HG03442 (cell line): ENCODE data around the gene RIBC2.
"Not testable (repeated sequence)": the region's sequence is repeated elsewhere in the genome, so short reads cannot be mapped to it uniquely, and the experiment has no call there.

Experiments
- ATAC-seq: cut with Tn5 transposase; IDR thresholded peaks from one replicate; pipeline ENCODE4 v1.9.1; 2021; ENCODE audit warnings: mild to moderate bottlenecking, moderate library complexity; ENCODE audit not compliant: unreplicated experiment

The RIBC2 gene

GRCh38 chr22:45447596-45447995 is 34.1 kb downstream of the RIBC2 start:
- not testable (repeated sequence) for ATAC-seq

- ATAC-seq = no peak
Observed at GRCh38 chr22:45448431-45448830, 34.9 kb downstream of the RIBC2 start.

GRCh38 chr22:45449442-45449841 is 35.9 kb downstream of the RIBC2 start:
- not testable (repeated sequence) for ATAC-seq

DNA sequence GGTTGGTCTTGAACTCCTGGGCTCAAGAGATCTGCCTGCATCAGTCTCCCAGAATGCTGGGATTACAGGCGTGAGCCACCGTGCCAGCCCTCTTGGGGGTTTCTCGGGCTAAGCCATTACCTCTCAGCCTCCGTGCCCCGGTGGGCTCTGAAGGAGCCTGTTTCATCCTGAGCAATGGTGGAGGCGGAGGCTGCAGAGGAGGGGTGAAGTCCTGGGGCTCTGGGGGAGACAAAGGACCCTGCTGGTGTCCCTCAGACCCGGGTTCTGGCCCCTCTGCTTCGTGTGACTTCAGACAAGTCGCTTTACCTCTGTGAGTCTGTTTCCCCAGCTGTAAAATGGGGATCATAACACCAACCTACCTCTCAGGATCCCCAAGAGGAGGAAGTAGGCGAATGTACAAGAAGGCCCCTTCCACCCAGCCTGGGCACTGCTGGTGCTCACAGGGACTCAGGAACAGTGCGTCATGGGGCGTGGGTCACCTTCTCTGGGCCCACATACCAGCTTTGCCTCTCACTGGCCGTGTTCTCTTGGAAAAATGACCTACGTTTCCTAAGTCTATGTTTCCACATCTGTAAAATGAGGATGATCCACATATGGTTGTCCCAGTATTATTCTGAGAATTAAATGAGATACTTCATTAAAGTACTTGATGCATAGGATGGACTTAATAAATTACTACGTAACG is 36.8 kb downstream of the RIBC2 start:
- no peak for ATAC-seq

DNA sequence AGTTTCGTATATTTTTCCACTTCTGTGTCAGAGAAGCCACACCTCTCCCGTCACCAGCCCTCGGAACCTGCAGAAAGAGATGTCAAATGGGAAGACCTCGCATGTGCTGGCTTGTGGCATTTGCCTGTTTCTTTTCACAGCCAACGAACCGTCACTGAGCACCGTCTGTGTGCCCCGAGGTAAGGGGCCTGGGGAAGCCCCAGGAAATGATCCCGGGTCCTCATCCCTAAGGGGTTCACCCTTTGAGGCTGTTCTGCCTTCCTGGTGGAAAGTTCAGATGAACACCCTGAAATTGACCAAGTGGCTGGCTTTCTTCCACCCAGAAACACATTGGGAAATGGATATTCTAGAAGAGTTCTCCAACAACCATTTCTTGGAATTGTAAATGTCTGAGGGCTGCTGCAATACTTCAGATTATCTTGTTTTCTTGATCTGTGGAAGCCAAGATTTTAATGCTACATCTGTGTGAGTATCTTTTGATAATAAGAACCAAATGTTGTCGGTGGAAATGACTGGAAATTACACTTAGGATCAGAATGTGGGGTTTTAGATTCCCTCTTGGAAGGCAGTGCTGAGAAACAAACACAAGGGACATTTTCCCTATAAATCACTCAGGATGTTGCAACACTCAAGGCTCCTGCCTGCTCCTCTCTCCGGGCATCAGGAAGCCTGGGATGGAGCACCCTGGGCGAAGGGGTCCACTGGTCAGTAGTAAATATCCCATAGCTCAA is 37.6 kb downstream of the RIBC2 start:
- no peak for ATAC-seq

- no peak for ATAC-seq
Observed at GRCh38 chr22:45451972-45452371, 38.5 kb downstream of the RIBC2 start.

- no peak for ATAC-seq
Observed at GRCh38 chr22:45452565-45453379, 39.3 kb downstream of the RIBC2 start.

DNA sequence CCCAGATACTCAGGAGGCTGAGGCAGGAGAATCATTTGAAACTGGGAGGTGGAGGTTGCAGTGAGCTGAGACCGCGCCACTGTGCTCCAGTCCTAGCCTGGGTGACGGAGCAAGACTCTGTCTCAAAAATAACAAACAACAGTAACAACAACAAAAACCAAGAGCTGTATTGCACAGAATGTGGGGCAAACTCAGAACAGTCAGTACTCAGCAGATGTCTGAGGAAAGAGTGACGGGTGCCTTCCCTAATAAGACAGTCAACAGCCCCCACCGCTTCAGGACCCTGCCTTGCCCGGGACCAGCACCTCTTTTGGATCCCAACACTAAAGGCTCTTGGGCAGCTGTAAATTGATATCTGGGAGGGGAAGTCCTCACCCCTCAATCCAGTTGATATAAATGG is 40.3 kb downstream of the RIBC2 start:
- no peak for ATAC-seq

GRCh38 chr22:45454275-45454674 is 40.8 kb downstream of the RIBC2 start:
- no peak for ATAC-seq

DNA sequence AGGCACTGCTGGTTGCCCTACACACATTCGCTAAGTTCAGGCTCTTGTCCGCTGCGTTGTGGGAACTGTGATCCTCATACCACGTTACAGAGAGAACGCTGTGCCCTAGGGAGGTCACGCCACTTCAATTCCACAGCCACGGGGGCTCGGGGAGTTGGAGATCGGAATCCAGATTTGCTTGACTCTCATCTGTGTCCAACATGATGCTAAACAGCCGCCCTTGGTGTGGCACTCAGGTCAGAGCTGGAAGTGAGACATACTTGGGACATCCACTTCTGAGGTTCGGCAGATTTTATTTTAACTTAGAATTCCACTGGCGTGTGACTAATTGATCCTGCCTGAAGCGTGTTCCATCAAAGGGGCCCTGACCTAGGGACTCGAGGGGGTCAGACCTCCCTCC is 41.7 kb downstream of the RIBC2 start:
- no peak for ATAC-seq

GRCh38 chr22:45455621-45456020 is 42.1 kb downstream of the RIBC2 start:
- ATAC-seq = no peak

- no peak for ATAC-seq
Observed at GRCh38 chr22:45456811-45457210, 43.3 kb downstream of the RIBC2 start.

DNA sequence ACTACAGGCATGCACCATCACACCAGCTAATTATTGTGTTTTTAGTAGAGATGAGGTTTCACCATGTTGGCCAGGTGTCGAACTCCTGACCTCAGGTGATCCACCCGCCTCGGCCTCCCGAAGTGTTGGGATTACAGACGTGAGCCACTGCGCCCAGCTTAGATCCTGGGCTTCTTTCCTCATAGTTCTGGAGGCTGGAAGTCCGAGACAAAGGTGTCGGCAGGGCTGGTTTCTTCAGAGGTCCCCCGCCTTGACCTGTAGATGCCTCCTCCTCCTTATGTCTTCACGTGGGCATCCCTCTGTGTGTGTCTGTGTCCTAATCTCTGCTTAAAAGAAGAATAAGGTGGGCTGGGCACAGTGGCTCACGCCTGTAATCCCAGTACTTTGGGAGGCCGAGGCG is 45.0 kb downstream of the RIBC2 start:
- no peak for ATAC-seq

GRCh38 chr22:45459235-45459634 is 45.7 kb downstream of the RIBC2 start:
- no peak for ATAC-seq

DNA sequence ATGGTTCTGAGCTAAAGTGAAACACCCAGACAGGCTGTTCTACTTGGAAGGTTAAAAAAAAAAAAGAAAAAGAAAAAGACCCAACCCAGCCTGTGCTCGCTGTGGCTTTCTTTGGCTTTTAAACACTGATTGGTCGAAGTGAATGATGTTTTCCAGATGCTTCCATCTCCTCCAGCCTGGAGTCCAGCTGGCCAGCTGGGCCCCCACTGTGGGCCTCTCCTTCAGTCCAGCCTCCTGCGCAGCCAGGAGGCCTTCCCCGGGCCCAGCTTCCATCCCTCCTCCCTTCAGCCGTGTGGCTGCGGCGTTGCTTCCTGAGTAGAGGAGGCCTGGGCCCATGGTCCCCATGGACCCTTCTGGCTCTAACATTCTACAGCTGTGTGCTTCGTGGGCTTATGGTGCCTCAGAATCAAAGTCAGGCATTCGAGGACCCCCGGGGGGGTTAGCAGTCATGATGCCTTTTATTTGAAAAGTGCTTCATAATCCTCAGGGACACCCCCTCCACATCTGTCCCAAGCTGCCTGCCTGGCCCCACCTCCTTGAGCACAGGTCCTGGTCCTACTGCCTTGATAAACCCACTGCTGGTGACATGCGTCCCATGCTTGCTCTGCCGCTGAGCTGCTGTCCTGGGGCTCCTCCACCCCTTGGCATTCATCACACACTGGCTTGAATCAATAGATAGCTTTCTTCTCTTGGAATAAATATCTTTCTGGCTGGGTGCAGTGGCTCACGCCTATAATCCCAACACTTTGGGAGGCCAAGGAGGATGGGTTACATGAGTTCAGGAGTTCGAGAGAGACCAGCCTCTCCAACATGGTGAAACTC is 47.0 kb downstream of the RIBC2 start:
- ATAC-seq = no peak

GRCh38 chr22:45462034-45462655 is 48.7 kb downstream of the RIBC2 start:
- ATAC-seq = no peak

- ATAC-seq = not testable (repeated sequence)
Observed at GRCh38 chr22:45463691-45464090, 50.2 kb downstream of the RIBC2 start.

DNA sequence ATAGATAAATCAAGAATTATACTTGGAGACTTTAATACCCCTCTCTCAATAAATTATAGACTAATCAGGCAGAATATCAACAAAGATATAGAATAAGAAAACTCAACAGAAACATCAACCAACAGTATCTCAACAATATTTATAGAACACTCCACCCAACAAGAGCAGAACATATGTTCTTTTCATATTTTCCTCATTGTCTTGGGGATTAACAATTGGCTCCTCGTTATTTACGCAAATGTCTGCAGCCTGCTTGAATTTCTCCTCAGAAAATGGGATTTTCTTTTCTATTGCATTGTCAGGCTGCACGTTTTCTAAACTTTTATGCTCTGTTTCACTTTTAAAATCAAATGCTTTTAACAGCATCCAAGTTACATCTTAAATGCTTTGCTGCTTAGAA is 52.1 kb downstream of the RIBC2 start:
- no peak for ATAC-seq

DNA sequence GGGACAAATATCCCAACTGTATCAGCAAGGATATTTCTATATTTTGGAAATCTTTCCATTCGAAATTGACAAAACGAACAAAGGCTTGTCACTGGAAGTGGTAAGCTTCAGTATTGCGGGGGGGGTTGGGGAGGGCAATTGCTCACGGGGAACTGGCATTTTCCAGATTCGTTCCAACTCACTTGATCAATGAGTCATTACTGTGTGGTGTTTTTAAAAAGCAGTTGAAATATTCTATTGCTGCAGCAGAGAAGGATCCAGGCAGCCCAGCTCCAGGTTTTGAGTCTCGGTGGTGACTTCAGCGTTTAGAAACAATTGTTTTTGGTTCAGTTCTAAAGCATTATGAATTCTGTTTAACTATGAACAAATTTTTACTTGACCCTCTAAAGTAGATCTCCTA is 55.4 kb downstream of the RIBC2 start:
- ATAC-seq = no peak

- no peak for ATAC-seq
Observed at GRCh38 chr22:45469281-45470073, 56.0 kb downstream of the RIBC2 start.
